HG03354 (cell line): ENCODE results near the gene EMC7.

Experiments
- ATAC-seq: cut with Tn5 transposase; IDR thresholded peaks from one replicate; pipeline ENCODE4 v1.9.1; 2021; ENCODE audit warnings: mild to moderate bottlenecking; ENCODE audit not compliant: unreplicated experiment, poor library complexity, severe bottlenecking

Gene EMC7

DNA sequence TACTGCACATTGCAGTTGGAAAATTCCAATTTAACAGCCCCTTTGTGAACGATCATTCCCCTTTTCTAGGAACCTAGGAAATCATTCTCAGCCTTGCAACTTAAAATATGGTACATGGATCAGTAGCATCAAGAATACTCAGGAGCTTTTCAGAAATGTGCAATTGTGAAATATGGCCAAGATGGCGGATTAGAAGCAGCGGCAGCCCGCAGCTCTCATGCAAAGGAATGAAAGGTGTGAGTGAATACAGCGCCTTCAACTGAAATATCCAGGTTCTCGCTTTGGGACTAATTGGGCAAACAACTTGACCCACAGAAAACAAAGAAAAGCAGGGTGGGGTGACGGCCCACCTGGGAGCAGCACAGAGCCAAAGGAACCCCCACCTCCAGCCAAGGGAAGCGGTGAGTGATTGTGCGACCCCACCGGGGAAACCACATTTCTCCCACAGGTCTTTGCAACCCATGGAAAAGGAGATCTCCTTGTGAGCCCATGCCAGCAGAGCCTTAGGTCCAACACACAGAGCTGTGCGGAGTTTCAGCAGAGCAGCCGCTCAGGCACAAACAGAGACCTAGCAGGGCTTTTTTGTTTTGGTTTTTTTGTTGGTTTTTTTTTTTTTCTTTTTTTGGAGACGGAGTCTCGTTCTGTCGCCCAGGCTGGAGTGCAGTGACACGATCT lies 55.1 kb downstream of the EMC7 start:
- no peak for ATAC-seq

DNA sequence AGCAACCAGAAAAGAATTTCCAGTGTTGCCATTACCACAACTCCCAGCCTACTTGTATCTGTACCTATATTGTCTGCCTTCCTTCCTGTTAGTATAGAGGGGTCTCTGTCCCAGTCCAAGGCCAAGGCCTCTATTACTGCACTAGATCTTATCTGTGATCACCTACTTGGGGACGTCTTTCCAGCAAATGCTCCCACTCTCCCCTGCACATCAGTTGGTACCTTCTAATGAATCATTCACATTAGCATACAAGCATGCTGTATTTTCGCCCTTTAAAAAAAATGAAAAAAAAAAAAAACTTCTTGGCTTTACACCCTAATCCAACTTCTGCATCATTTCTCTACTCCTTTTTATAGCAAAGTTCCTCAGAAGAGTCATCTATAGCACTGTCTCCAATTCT lies 57.8 kb downstream of the EMC7 start:
- ATAC-seq = no peak

DNA sequence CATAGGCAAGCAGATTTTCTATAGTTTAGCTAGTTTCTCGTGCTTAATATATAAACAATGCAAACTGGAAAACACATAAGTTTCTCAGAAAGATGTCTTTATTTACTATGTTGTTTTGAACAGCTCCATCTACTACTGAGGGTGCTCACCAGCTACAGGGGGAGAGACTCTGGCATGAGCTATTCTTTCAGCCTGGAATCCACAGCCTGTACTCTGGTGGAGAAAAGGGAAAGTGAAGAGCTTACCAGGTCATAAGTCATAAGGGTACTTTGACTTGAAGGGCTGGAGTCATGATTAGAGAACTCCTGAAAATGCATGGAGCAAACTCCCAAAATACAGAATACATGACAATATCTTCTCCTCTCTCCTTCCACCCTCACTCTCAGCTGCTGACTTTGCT lies 58.3 kb downstream of the EMC7 start:
- no peak for ATAC-seq

DNA sequence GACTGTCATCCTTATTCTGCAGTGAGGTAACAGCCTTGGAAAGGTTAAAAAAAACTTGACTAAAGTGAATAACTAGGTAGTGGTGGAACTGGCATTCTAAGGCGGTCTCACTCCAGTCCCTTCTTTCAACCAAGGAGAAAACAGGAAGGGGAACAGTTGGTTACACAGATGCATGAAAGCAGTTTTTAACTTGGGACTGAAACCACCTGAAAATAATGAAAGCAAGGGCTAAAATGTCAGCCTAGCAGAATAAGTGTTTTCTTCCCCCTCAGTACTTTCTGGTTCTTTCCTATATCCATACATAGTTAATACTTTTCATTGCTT lies 61.9 kb downstream of the EMC7 start:
- peak; percentile 14 for ATAC-seq

DNA sequence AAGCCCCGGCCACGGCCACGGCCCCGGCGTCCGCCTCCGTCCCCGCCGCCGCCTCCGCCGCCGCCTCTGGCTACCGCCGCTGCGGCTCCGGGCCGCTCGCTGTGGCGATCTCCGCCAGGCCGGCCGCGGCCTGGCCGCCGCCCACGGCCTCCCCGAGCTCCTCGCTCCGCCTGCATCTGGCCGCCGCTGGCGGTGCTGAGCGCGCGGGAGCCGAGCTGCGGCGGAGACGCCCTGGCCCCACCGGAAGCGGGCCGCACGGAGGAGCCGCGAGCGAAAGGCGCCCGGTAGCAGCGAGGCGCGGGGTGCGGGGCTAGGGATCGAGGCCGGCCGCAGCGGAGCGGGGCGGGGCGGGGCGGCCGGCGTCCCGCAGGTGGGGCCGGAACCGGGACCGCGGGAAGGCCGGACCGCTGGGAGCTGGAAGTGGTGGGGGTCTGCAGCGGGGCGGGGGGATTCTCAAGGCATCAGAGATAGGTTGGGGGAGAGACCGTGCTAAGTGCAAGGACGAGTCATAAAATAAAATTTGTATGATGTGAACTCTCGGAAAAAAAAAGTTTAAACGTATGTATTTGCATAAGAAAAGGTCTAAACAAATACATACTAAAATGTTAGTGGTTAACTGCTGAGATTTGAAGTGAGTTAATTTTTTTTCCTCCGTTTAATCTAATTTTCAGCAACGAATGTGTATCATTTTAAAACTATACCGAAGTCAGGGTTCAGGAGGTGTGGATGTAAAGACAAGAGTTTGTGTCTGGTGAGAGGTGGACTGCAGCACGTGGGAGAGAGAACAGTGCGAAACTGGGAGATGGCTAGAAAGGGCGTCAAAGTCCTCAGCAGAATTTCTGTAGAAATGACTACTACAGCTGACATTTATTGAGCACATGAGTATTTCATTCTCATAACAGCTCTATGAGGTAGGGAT lies 62.5 kb downstream of the EMC7 start, which contains the start of gene AVEN:
Gene AVEN, minus strand, starts transcription at position 334 of the 919 bp plus-strand sequence. Its CDS starts 158 bp downstream, at position 176.
- ATAC-seq = peak; percentile 57

DNA sequence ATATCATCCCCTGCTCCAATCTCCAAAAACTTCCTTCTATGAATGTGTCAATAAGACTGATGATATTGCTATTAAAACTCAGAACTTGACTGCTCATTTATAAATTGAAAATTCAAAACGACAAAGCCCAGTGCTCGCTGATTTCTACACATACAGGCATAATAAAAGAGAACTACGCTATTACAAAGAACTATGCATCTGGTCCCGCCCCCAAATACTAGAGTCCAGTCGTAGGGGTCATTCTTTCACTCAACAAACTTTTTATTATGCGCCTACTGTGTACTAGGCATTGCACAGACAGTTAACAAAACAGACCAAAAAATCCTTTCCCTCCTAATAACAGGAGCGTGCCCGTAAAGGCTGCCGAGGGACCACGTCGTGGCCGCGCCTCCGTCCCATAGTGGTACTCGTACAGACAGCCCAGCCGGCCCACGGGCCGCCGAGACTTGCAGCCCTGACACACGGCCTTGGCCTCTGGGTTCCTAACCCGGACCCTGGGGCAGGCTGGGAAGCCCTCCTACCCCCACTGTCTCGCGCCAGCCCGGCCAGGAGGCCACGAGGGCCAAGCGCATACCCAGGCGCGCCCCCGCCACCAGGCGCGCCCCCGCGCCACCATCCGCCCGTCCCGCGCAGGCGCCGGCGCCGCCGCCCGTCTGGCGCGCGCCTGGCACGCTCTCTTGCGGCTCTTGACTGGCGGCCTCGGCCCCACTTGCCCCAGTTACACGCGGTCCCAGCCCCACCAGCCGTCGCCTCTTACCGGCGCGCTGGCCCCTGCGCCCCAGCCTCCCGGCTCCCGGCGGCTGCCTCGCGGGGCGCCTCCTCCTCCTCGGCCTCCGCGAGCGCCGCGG lies 63.4 kb downstream of the EMC7 start:
- ATAC-seq = peak; percentile 74
